Breast epithelium (tissue), 4 donors: ENCODE data around the gene DQX1. TPM values are rescaled to one million over a fixed set of nuclear protein-coding genes. Genes with fewer than 3 reads are reported as not detected.

Experiments used
- DNase-seq, 2 donors: peaks; one replicate each; pipeline ENCODE4 v3.0.0-alpha.2; 2019; ENCODE audit warnings: low spot score in 2 of 2
- H3K27ac ChIP-seq, 2 donors: fragments of 200-600 bp; sonication (generic) in 1 of 2; one replicate each; pipeline ENCODE4 v1.5.1; 2016 to 2019; ENCODE audit warnings: mild to moderate bottlenecking in 1 of 2
- H3K27me3 ChIP-seq, 2 donors: fragments of 200-600 bp; sonication (generic) in 1 of 2; one replicate each; pipeline versions ENCODE4 v1.5.1 to v1.6.0; 2017 to 2019; ENCODE audit warnings: control low read depth in 1 of 2, mild to moderate bottlenecking in 1 of 2
- H3K36me3 ChIP-seq: fragments of 200-600 bp; one replicate; pipeline ENCODE4 v1.5.1; 2019
- H3K4me1 ChIP-seq, 2 donors: fragments of 200-600 bp; sonication (generic); one replicate each; pipeline ENCODE4 v1.5.1; 2016 to 2019; ENCODE audit warnings: control low read depth in 1 of 2
- H3K4me3 ChIP-seq, 3 donors: fragments of 200-600 bp; sonication (generic); 1 replicate in 2 of 3; 2 replicates in 1 of 3; pipeline ENCODE4 v1.5.1; 2016 to 2019; ENCODE audit warnings: mild to moderate bottlenecking in 3 of 3, moderate library complexity in 2 of 3
- H3K9me3 ChIP-seq, 2 donors: fragments of 200-600 bp; sonication (generic) in 1 of 2; one replicate each; pipeline ENCODE4 v1.5.1; 2016 to 2019; ENCODE audit warnings: control low read depth in 1 of 2
- POLR2A ChIP-seq: fragments of 450-650 bp; IDR thresholded peaks from one replicate; pipeline ENCODE4 v1.6.1; 2016; ENCODE audit warnings: antibody characterized with exemption, mild to moderate bottlenecking, moderate library complexity
- POLR2AphosphoS5 ChIP-seq, 3 donors: sonication (generic); formaldehyde crosslinking; IDR thresholded peaks; one replicate each; pipeline ENCODE4 v1.6.1; 2017; ENCODE audit warnings: antibody characterized with exemption in 3 of 3
- intact Hi-C: fragments of 100-400 bp; cut with DNase I; formaldehyde crosslinking; loops from one replicate; pipeline ENCODE4 v1.15.1; 2023; ENCODE audit warnings: low total_unique reads
- total RNA-seq, 3 donors: library from RNA; depleted of rRNA; stranded (reverse); fragments of >200 nt; gene quantifications; one replicate each; pipeline ENCODE4 v1.1.0, GENCODE V29; 2016
- TF ChIP-seq, protein P1 (sequence below), 3 donors: fragments of 450-650 bp; IDR thresholded peaks; one replicate each; pipeline ENCODE4 v1.5.1; 2016 to 2017; ENCODE audit warnings: antibody characterized with exemption in 3 of 3, mild to moderate bottlenecking in 3 of 3, moderate library complexity in 3 of 3

DQX1 gene
- total RNA-seq, 3 donors from 2014 or later: 0.66 TPM; not detected in 2

DNA sequence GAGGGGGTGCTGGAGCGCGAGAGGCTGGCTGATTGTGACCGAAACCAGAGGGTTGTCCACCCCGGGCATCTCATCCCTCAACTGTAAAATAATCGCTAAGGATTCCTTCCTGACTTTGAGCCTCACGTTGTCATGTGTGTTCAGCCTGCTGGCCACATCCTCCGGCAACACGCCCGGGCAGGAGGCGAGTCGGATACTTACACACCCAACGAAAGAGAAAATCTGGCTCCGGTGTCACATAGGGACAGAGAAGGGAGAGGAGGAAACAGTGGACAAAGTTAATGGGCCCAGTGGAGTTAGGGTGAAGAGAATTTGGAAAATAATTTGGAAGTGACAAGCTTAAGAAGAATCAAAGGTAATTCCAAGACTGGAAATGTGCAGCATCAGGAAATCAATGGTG lies 9.4 kb downstream of the DQX1 start:
- Histone ChIP-seq H3K27ac (no peak overlapping the region), H3K9me3 (no peaks in the 10 kb centered on the region), H3K4me1 (no peaks in the 10 kb centered on the region), H3K27me3 (peaks cover 17 to 86% of the 10 kb centered on the region in 2 donors), H3K4me3 (peak overlapping the region; percentile 21 to 68 (median 40)), H3K36me3 (no peaks in the 10 kb centered on the region)
- TF ChIP-seq POLR2A (no peak), POLR2AphosphoS5 (IDR thresholded peaks at IDR 0.05) (no peak)
- TF ChIP-seq, protein P1, sequence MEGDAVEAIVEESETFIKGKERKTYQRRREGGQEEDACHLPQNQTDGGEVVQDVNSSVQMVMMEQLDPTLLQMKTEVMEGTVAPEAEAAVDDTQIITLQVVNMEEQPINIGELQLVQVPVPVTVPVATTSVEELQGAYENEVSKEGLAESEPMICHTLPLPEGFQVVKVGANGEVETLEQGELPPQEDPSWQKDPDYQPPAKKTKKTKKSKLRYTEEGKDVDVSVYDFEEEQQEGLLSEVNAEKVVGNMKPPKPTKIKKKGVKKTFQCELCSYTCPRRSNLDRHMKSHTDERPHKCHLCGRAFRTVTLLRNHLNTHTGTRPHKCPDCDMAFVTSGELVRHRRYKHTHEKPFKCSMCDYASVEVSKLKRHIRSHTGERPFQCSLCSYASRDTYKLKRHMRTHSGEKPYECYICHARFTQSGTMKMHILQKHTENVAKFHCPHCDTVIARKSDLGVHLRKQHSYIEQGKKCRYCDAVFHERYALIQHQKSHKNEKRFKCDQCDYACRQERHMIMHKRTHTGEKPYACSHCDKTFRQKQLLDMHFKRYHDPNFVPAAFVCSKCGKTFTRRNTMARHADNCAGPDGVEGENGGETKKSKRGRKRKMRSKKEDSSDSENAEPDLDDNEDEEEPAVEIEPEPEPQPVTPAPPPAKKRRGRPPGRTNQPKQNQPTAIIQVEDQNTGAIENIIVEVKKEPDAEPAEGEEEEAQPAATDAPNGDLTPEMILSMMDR (IDR thresholded peaks at IDR 0.05): no peak
- intact Hi-C loops: no loop called here
- DNase-seq: no peak

DNA sequence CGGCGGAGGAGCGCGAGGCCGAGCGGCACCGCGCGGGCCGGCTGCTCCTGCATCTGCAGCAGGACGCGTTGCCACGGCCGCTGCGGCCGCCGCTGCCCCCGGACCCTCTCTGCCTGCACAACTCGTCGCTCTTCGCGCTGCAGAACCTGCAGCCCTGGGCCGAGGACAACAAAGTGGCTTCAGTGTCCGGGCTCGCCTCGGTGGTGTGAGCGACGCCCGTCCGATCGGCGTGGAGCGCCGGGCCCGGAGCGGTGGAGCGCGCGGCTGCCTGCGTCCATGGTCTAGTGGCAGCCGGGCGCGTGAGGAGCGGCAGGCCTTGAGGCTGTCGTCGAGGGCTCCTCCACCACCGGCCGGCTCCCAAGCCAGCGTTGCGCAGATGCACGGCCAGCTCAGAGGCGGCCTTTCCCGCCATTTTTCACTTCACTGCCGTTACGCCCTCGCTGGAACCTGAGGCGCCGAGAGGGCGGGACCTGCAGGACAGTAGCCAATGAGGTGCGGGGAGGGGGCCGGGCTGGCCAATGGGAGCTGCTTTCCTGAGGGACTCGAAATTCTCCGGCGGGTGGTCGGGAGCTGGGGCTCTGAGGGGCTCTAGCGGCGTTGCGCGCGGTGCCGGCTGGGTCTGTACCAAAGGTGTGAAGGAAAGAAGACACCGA lies 9.9 kb downstream of the DQX1 start:
- no peaks in the 10 kb centered on the region for H3K9me3 ChIP-seq
- H3K27ac ChIP-seq: no peak overlapping the region
- TF ChIP-seq, protein P1 (IDR thresholded peaks at IDR 0.05): no peak
- TF ChIP-seq POLR2AphosphoS5 (IDR thresholded peaks at IDR 0.05): no peak
- no peak for TF ChIP-seq POLR2A
- H3K4me3 ChIP-seq: peak overlapping the region; percentile 21 to 68 (median 40)
- peak in 1 of 2 donors; percentile 52 for DNase-seq
- intact Hi-C loops: no loop called here
- no peaks in the 10 kb centered on the region for H3K36me3 ChIP-seq
- peaks cover 17 to 86% of the 10 kb centered on the region in 2 donors for H3K27me3 ChIP-seq
- H3K4me1 ChIP-seq: no peaks in the 10 kb centered on the region

- no peaks in the 10 kb centered on the region for H3K36me3 ChIP-seq
- no peak overlapping the region for H3K27ac ChIP-seq
- H3K4me3 ChIP-seq: peak overlapping the region; percentile 21 to 68 (median 40)
- intact Hi-C loops: no loop called here
- DNase-seq: no peak
- TF ChIP-seq POLR2A (no peak), POLR2AphosphoS5 (IDR thresholded peaks at IDR 0.05) (no peak)
- TF ChIP-seq, protein P1 (IDR thresholded peaks at IDR 0.05): no peak
- H3K4me1 ChIP-seq: no peaks in the 10 kb centered on the region
- H3K27me3 ChIP-seq: peaks cover 17 to 82% of the 10 kb centered on the region in 2 donors
- H3K9me3 ChIP-seq: no peaks in the 10 kb centered on the region
These were observed 10.6 kb downstream of the DQX1 start for GRCh38 chr2:74515271-74515980.

- no peaks in the 10 kb centered on the region for H3K4me1 ChIP-seq
- no peak within 1 kb of the TSS for H3K27ac ChIP-seq
- H3K36me3 ChIP-seq: no peaks in the 10 kb centered on the region
- TF ChIP-seq POLR2A: no peak
- TF ChIP-seq, protein P1 (IDR thresholded peaks at IDR 0.05): no peak
- TF ChIP-seq POLR2AphosphoS5 (IDR thresholded peaks at IDR 0.05): no peak
- no peak for DNase-seq
- H3K4me3 ChIP-seq: peak within 1 kb of the TSS in 1 of 3 donors; percentile 68
- H3K9me3 ChIP-seq: no peaks in the 10 kb centered on the region
- peaks cover 17 to 78% of the 10 kb centered on the region in 2 donors for H3K27me3 ChIP-seq
- intact Hi-C loops: no loop called here
These were observed 11.4 kb downstream of the DQX1 start, which contains the start of gene TLX2 for GRCh38 chr2:74514368-74515270. Gene TLX2, plus strand, starts transcription at chr2:74514450. Its CDS starts 357 bp downstream, at chr2:74514807.
